GM15510 (cell line): ENCODE measurements around the gene MMP24OS.

Source experiments
- POLR2A ChIP-seq: IDR thresholded peaks from 3 replicates; pipeline ENCODE4 v1.6.1; 2011; ENCODE audit warnings: borderline replicate concordance; ENCODE audit not compliant: insufficient read length; ENCODE audit errors: extremely low read depth

Gene MMP24OS

DNA sequence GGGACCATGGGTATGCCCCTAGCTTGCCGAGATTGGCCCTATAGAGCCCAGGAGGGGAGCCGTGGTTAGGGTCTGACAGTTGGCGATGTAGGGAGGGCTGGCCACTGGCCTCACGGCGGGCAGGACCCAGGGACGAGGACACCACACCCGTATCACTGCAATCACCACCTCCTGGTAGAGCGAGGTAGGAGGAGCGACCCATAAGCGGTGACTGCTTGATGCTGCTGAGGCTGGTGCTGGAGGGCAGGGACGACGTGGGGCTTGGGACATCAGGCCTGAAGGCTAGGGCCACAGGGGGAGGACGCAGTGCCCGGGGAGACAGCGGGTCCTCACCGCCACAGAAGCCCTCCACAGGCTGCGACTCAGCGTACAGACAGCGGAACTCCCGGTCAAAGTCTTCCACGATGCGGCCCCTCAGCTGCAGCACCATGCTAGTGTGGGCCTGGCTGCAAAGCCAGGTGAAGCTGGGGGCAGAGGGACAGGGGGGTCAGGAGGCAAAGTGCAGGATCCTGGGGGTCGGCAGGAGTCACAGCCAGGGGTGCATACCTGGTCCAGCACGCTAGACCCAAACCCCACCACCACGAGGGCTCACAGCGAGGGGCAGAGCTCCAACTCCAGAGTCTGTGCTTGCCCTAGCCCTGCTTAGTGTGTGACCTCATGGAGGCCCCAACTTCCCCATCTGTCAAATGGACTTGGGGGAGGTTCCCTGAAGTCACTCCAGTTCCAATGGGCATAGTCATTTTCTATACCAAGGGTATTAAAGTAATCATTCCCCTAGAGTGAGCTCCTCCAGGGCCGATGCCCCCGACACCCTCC lies 9.8 kb upstream of the MMP24OS start:
- TF ChIP-seq POLR2A: no peak

DNA sequence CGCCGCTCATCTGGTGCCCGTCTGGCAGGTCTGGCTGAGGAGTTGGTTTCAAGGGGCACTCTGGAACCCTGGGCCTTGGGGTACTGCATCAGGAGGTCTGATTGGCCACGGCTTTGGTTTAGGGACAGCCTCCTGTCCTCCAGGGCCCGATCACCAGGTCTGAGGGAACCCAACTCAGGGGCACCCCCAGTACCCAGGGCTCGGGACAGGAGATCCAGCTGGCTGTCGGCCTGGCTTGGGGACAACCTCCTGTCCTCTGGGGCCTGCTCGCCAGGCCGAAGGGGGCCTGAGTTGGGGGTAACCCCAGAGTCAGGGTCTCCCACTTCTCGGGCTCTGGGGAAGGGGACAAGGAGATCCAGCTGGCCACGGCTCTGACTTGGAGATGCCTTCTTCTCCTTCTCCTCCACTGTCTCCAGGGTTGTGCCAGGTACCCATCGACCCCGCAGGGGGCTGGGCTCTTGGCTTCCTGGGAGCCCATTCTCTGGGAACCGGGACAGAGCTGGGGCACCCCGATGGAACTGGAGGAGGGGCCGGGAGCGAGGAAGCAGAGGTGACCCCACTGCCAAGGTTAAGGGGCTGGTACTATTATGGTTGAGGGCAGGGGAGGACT lies 9.1 kb upstream of the MMP24OS start:
- TF ChIP-seq POLR2A: no peak

DNA sequence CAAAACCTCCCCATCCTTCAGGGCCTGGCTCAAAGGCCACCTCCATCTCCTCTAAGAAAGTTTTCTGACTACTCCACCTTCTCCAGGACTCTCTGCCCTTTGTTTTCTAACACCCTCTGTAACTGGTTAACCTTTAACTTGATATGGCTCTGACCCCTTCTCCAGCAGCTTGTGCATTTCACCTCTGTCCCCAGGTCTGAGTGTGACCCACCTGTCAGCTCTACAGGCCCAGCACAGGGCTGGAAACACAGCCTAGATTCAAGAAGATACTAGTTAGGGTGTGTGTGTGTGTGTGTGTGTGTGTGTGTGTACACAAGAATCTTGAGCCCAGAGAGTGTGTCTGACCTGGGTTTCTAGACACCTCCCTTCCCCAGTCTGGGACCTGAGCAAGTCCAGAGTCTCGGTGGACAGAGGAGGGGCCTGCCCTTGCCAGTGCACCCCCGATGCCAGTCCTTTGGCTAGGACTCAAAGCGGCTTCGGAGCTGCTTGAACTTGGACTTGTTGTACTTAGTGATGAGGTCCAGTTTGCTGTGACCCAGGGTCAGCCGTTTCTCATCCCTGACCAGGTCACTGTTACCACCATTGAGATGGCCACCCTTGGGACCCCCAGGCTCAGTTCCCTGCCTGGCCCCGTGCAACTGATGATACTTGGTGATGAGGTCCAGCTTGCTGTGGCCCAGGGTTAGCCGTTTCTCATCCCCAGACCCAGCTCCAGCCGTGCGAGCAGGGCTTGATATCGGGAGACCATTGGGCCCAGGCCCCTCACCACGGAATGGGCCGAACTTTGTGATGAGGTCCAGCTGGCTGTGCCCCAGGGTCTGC lies 8.4 kb upstream of the MMP24OS start:
- TF ChIP-seq POLR2A: no peak

DNA sequence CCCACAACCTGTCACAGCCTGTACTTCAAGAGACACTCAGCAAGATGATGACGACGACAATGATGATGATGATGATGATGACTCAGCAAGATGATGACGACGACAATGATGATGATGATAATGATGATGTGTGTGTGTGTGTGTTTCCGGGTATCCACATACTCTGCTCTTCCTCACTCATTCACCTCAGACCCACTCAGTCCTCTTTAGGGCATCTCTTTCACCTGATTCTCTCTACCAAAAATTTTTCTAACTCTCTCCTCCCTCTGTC lies 7.8 kb upstream of the MMP24OS start:
- TF ChIP-seq POLR2A: no peak

DNA sequence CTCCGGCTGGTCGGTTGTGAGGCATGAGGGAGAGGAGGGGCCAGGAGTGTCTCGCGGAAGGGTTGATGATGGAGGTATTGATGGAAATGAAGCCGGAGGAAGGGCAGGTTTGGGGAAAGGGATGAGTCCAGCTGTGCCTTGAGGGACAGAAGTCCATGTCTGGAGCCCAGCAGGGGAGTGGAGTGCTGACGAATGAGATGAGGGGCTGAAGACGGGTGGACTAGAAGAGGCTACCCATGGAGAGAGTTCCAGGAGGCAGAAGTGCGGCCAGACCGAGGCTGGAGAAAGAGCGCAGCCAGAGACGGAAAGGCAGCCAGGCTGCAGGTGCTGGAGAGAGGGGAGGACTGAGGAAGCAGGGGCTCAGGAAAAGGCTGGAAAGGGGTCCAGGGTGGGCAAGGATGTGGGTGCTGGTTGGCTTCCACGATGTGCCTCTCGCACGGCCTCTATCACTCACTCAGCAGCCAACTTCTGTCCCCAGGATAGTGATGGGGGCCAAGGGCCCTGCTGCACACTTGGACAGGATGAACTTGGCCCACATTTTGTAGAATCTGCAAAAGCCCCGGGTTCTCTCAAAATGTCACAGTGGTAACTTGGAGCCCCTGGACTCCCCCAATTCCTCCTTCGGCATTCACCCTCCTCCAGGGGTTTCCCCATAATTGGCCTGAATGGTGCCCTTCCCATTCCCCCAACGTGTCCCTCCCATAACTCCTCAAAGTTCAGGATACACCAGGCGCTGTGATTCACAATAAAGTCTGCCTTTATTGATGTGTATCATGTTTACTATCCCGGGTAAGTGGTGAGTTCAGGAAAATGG lies 7.3 kb upstream of the MMP24OS start:
- TF ChIP-seq POLR2A: no peak

DNA sequence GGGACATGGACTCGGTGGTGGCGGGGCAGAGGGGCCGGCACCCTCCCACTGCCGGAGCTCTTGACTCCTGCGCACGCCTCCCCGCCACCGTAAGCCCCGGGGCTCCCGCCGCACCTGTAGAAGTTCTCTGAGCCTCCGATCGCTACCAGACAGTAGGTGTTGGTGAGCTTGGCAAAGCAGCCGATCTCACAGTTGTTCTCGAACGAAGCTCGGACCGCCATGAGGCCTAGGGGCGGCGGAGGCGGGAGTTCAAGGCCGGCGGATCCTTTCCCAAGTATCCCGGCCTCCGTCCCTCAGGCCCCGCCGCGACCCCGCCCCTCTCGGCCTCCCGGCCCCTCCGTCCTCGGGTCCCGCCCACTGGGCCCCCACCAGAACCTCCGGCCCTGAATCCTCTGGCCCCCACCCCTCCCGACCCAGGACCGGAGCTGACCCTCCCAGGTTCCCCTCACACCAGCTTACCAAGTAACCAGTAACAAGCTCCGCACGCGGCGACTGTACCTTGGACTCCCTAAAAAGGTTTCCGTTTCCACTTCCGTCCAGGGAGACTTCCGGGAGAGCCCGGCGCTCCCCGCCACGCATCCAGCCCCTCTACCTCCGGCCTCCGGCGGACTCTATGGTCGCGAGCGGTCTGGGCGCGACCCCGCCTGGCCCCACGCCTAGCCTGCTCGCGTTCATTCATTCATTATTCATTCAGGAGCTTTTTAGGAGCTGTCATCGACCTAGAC lies 6.5 kb upstream of the MMP24OS start, which contains the start of gene EIF6:
EIF6 (minus strand) TSS at position 506 of the 725 bp plus-strand sequence; CDS start at position 221, 285 bp downstream.
- TF ChIP-seq POLR2A: peak; percentile 72

DNA sequence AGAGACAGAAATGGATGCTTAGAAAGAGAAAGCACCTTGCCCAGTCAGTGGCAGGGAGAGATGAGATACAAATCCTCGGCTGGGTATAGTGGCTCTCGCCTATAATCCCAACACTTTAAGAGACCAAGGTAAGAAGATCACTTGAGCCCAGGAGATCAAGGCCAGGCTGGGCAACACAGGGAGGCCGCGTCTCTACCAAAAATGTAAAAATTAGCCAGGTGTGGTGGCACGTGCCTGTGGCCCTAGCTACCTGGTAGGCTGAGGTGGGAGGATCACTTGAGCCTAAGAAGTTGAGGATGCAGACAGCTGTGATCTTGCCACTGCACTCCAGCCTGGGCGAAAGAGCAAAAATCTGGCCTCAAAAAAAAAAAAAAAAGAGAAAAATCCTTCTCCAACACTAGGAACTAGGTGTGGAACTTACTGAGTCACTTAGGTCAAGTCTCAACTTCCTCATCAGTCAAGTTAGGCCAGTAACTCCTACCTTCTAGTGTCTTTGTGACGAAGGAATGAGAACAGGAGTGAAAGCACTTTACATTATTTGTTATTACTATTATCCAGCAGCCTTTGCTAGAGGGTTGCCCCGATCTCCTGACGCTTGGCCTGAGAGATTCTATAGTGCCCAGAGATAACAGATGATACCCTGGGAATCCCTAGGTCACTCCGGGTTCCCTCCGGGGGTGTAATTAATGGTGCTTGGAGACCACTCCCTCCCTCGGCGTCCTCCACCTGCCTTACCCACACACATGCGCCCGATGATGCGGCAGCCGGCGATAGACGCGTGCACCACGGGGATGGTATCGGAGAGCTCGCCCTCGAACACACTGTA lies 5.7 kb upstream of the MMP24OS start:
- no peak for TF ChIP-seq POLR2A

DNA sequence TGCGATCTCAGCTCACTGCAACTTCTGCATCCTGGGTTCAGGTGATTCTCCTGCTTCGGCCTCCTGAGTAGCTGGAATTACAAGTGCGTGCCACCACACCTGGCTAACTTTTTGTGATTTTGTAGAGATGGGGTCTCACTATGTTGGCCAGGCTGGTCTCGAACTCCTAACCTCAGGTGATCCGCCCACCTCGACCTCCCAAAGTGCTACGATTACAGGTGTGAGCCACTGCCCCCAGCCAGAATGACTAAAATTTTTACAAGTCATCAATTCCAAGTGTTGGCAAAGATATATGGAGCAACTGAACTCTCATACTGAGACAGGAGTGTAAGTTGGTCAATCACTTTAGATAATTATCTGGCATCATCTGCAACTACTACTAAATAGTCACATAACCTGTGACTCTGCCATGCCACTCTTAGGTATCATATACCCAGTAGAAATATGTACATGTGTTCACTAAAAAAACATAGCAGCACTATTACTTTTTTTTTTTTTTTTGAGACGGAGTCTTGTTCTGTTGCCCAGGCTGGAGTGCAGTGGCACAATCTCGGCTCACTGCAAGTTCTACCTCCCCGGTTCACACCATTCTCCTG lies 3.7 kb upstream of the MMP24OS start:
- TF ChIP-seq POLR2A: no peak

DNA sequence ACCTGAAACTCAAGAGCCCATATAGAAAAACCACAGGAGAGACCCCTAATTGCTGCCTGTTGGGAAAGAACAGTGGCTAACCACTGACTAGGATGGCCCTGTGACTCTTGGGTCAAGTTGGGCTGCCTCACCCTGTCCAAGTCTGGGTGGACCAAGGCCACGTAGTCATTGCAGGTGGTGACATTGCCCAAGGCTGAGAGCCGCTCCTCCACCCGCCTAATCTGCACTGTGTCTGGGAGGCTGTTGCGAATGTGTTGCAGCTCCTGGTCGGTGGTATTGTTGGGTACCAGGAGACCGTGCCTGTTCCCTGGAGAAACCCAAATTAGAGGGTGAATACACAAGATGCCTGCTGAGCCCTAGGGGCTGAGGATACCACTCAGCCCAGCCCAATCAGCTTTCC lies 2.6 kb upstream of the MMP24OS start:
- no peak for TF ChIP-seq POLR2A

DNA sequence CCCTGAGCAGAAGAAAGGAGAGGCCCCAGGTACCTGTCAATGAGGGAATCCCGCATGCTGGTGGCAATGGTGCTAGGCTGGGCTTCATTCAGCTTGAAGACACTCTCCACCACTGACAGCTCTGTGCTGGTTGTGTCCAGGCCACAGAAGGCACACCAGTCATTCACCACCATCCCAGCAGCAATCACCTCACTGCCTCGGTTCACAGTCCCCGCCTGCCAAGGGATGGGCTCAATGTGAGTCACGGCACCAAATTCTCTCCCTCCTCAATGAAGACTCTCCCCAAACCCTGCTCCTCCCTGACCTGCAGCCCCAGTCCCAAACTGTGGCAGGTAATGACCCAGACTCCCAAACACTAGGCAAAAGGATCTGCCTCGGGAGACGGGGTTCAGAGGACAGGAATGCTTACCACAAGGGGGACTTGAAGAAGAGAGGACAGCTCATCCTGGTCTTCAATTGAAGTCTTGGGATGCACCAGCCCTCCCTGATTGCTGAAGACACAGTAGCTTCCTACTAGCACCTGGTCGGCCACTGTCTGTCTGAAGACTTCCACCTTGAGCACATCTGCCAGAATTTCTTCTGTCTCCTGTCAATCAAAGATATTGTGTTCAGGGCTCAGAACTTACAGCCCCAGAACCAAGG lies 1.7 kb upstream of the MMP24OS start:
- TF ChIP-seq POLR2A: no peak

DNA sequence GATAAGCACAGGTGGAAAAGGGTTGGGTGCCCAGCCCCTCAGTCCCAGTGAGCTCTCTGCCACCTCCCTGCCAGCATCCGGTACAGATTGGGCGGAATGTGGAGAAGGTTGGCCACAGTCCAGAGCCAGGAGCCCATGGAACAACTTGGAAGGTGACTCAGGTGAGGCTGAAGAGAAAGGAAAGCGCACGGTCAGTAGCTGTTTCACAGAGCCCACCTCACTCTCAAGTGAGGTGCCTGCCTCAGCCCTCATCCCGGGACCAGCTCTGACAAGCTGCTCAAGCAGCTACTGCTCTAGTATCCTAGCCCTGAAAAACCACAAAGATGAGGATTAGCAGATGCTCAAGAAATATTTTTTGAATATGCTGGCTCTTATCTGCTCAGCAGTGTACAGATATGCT lies 1.1 kb upstream of the MMP24OS start:
- TF ChIP-seq POLR2A: no peak

DNA sequence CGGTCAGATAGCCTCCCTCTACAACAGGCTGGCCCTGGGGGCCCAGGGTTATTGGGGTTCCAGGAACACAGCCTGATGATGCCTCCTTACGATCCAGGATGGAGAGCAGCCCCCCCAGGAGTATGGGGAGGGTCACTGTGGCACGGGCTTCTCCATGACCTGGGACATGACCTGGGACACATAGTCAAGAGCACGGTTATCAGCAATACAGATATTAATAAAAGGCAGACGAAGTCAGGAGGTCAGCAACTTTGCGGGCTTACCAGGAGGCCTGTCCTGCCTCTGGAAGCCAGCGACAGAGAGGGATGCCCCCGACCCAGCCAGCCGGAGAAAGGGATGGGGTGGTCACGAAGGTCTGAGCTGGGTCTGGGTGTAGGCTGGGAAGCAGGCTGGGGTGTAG lies 795 bp downstream of the MMP24OS start:
- no peak for TF ChIP-seq POLR2A

DNA sequence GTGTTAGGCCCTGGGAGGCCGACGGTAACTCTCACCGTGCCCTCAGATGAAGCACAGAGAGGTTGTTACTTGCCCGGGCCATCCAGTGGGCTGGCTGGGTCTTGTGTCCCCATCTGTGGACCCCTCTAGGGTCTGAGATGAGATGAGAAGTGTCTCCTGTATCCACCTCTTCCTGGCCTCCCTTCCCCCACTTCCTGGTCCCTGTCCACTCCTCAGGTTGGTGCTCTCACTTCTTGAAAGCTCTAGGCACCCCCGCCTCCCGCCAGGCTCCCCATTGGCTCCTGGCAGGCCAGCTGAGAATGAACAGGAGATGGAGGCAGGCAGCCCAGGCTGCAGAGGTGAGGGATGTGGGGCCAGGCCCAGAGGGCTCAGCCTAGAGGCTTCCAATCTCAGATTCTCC lies 1.5 kb downstream of the MMP24OS start:
- TF ChIP-seq POLR2A: no peak

DNA sequence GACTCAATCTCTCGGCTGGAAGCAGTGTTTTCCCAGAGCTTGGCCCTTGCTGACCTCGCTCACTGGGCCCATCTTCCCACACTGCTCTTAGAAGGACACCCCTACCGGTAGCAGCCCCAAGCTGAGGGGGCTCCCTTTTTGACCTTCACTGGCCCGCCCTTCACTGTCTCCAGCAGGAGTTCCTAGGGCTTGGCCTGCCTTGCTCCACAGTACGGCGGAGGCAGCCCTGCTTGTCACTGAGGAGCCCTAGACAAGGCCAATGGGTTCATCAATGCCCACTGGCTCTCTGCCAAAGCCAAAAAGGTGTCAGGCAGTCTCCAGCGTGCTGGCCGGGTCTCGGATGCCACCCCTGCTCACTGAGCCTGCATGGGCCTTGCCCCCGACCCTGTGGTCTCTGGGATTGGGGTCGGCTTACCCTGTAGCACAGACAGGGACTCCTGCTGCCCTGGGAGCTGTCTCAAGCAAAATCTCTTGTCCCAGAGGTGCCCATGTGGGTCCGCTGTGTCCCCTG lies 2.1 kb downstream of the MMP24OS start:
- TF ChIP-seq POLR2A: no peak
